Keratinocyte (primary cell): Measurements from ENCODE around the gene SLC26A8.

Experiments used
- EZH2 ChIP-seq: IDR thresholded peaks from one replicate; pipeline ENCODE4 v1.6.1; 2012; ENCODE audit warnings: inconsistent platforms, mild to moderate bottlenecking, low read length, moderate library complexity
- TF ChIP-seq, protein P1 (sequence below), 3 experiments: IDR thresholded peaks in 1 of 3; conservative IDR thresholded peaks in 1 of 3; optimal IDR thresholded peaks in 1 of 3; 2 replicates in 2 of 3; 3 replicates in 1 of 3; pipeline versions ENCODE3 to v1.5.1; 2011; ENCODE audit warnings: low read length in 3 of 3, mild to moderate bottlenecking in 3 of 3, moderate library complexity in 2 of 3, control low read depth in 1 of 3, inconsistent platforms in 1 of 3; ENCODE audit not compliant: insufficient read depth in 2 of 3; ENCODE audit errors: extremely low read depth in 1 of 3

DNA sequence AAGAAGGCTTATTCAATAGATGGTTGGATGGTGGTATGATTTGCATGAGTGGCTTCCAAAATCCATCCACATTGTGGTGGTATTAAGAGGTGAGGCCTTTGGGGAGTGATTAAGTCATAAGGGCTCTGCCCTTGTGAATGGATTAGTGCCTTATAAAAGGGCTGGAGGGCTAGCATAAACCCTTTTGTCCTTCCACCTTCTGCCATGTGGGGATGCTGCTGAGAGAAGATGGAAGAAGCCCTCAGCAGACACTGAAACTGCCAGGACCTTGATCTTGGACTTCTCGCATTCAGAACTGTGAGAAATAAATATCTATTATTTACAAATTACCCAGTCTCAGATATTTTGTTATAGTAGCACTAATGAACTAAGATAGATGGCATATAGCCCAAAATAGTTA is 75.7 kb downstream of the SLC26A8 start:
- TF ChIP-seq, protein P1, sequence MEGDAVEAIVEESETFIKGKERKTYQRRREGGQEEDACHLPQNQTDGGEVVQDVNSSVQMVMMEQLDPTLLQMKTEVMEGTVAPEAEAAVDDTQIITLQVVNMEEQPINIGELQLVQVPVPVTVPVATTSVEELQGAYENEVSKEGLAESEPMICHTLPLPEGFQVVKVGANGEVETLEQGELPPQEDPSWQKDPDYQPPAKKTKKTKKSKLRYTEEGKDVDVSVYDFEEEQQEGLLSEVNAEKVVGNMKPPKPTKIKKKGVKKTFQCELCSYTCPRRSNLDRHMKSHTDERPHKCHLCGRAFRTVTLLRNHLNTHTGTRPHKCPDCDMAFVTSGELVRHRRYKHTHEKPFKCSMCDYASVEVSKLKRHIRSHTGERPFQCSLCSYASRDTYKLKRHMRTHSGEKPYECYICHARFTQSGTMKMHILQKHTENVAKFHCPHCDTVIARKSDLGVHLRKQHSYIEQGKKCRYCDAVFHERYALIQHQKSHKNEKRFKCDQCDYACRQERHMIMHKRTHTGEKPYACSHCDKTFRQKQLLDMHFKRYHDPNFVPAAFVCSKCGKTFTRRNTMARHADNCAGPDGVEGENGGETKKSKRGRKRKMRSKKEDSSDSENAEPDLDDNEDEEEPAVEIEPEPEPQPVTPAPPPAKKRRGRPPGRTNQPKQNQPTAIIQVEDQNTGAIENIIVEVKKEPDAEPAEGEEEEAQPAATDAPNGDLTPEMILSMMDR (optimal IDR thresholded peaks at IDR 0.05 in 1 of 3, IDR thresholded peaks at IDR 0.05 in 1 of 3, conservative IDR thresholded peaks at IDR 0.05 in 1 of 3; ENCODE audit: extremely low read depth in 1 of 3, insufficient read depth in 2 of 3, low read length in 3 of 3) = peak in 2 of 3 experiments; percentile 28 to 34
- TF ChIP-seq EZH2 = no peak
